Ramos (cell line): ENCODE results near the gene CGNL1.

Experiments used
- in situ Hi-C: fragments of 300-500 bp; cut with MboI; formaldehyde crosslinking; loops from one replicate; pipeline ENCODE4 v1.14.3; 2022; ENCODE audit warnings: low sequenced_read_pairs; ENCODE audit not compliant: unreplicated experiment

CGNL1 gene

GRCh38 chr15:57510647-57511046 lies 134.3 kb downstream of the CGNL1 start:
- in situ Hi-C loops = no loop called here

- in situ Hi-C loops = no loop called here
Observed at GRCh38 chr15:57516327-57517029, 140.2 kb downstream of the CGNL1 start.

GRCh38 chr15:57517030-57517671 lies 140.8 kb downstream of the CGNL1 start:
- in situ Hi-C loops = no loop called here

GRCh38 chr15:57518779-57519405 lies 142.6 kb downstream of the CGNL1 start:
- in situ Hi-C loops = no loop called here

- in situ Hi-C loops = no loop called here
Observed at GRCh38 chr15:57519806-57520205, 143.5 kb downstream of the CGNL1 start.

- in situ Hi-C loops = no loop called here
Observed at GRCh38 chr15:57521503-57521902, 145.2 kb downstream of the CGNL1 start.

GRCh38 chr15:57522148-57522547 lies 145.8 kb downstream of the CGNL1 start:
- in situ Hi-C loops = no loop called here

GRCh38 chr15:57525581-57525980 lies 149.3 kb downstream of the CGNL1 start:
- in situ Hi-C loops = loop anchor here (25.0 kb wide), 1 partner anchor 1038 kb away; no protein-coding TSS in a partner anchor

- in situ Hi-C loops = loop anchor here (25.0 kb wide), 1 partner anchor 1039 kb away; no protein-coding TSS in a partner anchor
Observed at GRCh38 chr15:57526076-57526475, 149.8 kb downstream of the CGNL1 start.

GRCh38 chr15:57526615-57527014 lies 150.3 kb downstream of the CGNL1 start:
- in situ Hi-C loops = loop anchor here (25.0 kb wide), 1 partner anchor 1039 kb away; no protein-coding TSS in a partner anchor

GRCh38 chr15:57527382-57528091 lies 151.2 kb downstream of the CGNL1 start:
- in situ Hi-C loops = loop anchor here (25.0 kb wide), 1 partner anchor 1040 kb away; no protein-coding TSS in a partner anchor

GRCh38 chr15:57528940-57529565 lies 152.7 kb downstream of the CGNL1 start:
- in situ Hi-C loops = loop anchor here (25.0 kb wide), 1 partner anchor 1042 kb away; no protein-coding TSS in a partner anchor

- in situ Hi-C loops = loop anchor here (10.0 to 25.0 kb wide), 2 partner anchors 185 to 1042 kb away; no protein-coding TSS in a partner anchor
Observed at GRCh38 chr15:57529748-57530147, 153.4 kb downstream of the CGNL1 start.

GRCh38 chr15:57532731-57533447 lies 156.6 kb downstream of the CGNL1 start:
- in situ Hi-C loops = loop anchor here (10.0 to 25.0 kb wide), 2 partner anchors 188 to 1046 kb away; no protein-coding TSS in a partner anchor

GRCh38 chr15:57533448-57533799 lies 157.1 kb downstream of the CGNL1 start:
- in situ Hi-C loops = loop anchor here (10.0 to 25.0 kb wide), 2 partner anchors 189 to 1046 kb away; no protein-coding TSS in a partner anchor

GRCh38 chr15:57534281-57534680 lies 158.0 kb downstream of the CGNL1 start:
- in situ Hi-C loops = loop anchor here (10.0 to 25.0 kb wide), 2 partner anchors 189 to 1047 kb away; no protein-coding TSS in a partner anchor

GRCh38 chr15:57537072-57537471 lies 160.8 kb downstream of the CGNL1 start:
- in situ Hi-C loops = loop anchor here (10.0 to 25.0 kb wide), 2 partner anchors 192 to 1050 kb away; no protein-coding TSS in a partner anchor

- in situ Hi-C loops = loop anchor here (10.0 to 25.0 kb wide), 2 partner anchors 193 to 1050 kb away; no protein-coding TSS in a partner anchor
Observed at GRCh38 chr15:57537488-57538264, 161.4 kb downstream of the CGNL1 start.
